HG02981 (cell line): Measurements from ENCODE around the gene PLEKHA7.
"Not testable (repeated sequence)": the region's sequence is repeated elsewhere in the genome, so short reads cannot be mapped to it uniquely, and the experiment has no call there.

ENCODE experiments used
- ATAC-seq: cut with Tn5 transposase; IDR thresholded peaks from one replicate; pipeline ENCODE4 v1.9.1; 2021; ENCODE audit warnings: mild to moderate bottlenecking, moderate library complexity; ENCODE audit not compliant: unreplicated experiment

The PLEKHA7 gene

DNA sequence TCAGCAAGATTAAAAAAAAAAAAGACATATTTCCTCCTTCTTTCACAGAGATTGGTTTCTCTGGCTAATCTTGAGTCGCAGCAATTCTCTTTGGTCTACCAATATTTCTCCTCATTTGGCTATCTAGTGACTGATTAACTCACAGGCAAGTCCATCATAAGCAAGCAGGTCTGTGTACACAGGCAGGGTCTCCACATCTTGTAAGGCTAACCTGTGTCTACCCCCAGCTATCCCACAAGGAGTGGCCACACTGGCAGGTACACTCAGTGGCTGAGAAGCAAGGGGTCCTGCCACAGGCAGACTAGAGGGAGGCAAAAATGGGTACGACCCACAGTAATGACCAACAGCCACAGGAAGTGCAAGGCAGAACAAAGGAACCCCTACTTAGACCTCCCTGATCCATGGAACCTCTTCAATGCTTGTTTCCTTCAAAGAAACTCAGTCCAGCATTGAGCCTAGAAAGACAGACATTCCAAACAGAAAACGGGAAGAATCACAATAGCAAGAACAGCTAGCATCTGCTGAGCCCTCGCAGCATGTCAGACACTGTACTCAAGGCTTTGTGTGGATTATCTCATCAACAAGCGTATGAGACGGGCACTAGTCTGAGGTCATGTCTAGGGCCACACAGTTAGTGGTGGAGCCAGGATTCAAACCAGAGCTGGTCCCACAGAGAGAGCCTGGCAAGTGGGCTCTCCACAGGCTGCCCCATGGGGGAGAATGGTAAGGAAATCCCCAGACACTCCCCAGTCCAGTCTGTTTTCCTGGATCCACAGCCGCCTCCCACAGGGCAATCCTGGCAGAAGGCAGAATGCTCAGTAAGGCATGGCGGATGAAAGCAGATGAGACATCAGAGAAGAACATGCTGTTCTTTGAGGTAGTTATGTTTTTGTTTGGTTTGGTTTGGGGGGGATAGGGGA is 34.3 kb downstream of the PLEKHA7 start:
- no peak for ATAC-seq

DNA sequence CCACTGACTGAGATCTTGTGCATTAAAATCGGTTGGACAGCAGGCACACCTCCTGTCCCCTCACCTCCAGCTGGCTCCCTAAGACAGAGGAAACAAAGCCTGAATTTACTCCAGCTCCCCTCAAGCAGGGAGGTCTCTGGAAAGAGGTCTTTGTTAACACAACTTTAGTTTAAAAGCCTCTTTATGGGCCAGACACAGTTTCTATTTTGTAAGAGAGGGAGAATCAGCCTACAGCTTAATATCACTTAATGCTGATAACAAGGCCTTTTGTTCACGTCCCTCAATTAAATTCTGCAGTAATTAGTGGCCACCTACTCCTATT is 36.3 kb downstream of the PLEKHA7 start:
- ATAC-seq = no peak

- no peak for ATAC-seq
Observed at GRCh38 chr11:16977136-16977993, 36.8 kb downstream of the PLEKHA7 start.

- no peak for ATAC-seq
Observed at GRCh38 chr11:16976379-16976778, 37.8 kb downstream of the PLEKHA7 start.

DNA sequence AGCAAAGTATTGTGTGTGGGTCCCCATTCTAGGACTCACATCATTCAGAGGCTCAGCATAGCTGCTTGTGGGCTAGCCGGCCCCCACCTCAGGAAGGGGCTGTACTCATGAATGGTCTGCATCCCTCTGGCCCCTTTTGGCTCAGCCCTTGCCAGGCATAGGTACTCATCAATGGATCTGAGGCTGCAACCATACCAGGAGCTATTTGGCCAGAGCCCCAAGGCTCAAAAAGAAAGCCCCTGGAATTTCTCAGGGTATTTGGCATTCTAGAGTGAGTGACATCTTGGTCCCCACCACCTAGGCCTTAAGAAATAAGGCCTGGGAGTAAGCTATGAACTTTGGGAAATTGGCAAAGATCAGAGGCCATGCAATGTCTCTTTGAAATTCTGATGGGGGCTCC is 38.3 kb downstream of the PLEKHA7 start:
- no peak for ATAC-seq

DNA sequence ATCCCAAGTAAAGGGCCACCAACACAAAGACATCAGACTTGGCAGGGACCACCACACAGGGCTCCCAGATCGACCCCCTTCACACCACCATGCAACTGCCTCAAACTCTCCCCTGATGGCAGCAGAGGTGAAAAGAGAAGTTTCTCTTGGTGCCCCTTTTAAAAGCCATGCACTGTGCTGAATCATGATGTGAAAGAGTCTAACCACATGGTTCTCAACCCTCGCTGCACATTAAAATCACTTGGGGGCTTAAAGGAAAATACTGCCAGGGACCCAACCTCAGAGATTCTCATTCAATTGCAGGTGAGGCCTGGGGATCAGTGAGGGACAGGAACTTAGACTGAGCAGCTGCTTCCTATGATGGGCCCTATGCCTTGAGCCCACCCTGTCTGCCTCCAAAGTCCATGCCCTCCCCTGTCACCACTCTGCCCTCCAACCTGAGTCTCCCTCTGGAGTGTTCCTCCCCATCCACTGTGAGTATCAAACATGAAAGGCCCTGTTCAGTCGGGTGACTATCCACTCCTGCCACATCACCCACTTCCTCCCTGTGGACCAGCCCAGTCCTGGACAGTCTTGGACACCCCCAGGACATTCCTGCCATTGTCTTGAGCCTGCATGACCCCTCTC is 40.8 kb downstream of the PLEKHA7 start:
- ATAC-seq = no peak

DNA sequence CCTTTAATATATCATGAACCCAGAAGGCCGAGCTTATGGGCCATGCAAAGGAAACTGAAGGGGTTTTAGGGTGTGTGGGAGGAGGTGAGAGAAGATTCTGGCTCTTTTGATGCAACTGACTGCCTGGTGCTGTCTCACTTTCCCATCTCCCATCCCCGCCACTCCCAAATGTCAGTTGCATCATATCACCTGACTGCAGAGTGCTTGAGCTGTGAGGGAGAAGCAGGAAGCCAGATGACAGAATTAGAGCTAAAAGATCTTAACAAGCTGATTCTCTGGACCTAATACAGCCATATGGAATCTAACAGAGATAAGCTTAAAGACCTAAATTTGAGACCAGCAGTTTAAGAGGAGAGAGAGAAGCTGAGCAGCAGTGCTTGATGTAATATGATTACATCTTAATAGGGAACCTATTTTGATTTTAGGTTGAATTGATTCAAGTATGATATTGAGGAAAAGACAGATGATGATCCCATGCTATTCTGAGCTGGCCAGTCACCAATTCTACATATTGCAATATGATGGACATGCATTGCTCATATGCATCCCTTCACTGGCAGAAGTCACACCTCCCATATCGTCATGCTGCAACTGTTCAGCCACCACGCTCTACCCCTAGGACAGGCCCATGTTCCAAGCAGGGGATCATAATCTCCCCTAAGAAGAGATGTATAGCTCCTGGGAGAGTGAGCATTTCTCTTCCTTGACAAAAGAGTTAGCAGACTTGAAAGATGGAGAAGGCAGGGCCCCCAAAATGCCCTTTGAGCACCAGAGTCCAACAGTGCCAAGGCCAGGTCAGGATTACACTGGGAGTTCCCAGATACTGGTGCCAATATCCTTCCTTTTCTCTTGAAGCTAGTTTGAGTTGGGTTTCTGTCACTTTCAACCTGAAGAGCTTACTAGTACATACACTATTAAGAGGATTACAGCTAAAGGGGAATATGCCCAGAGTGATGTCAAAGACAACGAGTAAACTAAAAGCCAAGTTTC is 44.9 kb downstream of the PLEKHA7 start:
- no peak for ATAC-seq

- ATAC-seq = no peak
Observed at GRCh38 chr11:16968196-16968595, 46.0 kb downstream of the PLEKHA7 start.

- ATAC-seq = no peak
Observed at GRCh38 chr11:16966930-16967671, 47.1 kb downstream of the PLEKHA7 start.

GRCh38 chr11:16964501-16964900 is 49.7 kb downstream of the PLEKHA7 start:
- no peak for ATAC-seq

- ATAC-seq = no peak
Observed at GRCh38 chr11:16963316-16963876, 50.8 kb downstream of the PLEKHA7 start.

DNA sequence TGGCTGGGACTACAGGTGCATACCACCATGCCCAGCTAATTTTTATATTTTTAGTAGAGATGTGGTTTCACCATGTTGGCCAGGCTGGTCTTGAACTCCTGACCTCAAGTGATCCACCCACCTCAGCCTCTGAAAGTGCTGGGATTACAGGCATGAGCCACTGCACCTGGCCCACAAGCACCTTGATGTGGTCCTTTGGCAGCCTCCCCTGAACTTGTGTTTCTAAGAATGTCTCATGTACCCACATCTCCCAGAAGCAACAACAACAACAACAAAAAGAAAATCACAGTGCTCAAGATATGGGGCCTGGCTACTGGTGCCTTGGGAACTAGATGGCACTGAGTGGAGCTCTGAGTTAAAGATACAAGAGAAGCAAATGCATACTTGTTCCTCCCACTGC is 51.6 kb downstream of the PLEKHA7 start:
- ATAC-seq = not testable (repeated sequence)

DNA sequence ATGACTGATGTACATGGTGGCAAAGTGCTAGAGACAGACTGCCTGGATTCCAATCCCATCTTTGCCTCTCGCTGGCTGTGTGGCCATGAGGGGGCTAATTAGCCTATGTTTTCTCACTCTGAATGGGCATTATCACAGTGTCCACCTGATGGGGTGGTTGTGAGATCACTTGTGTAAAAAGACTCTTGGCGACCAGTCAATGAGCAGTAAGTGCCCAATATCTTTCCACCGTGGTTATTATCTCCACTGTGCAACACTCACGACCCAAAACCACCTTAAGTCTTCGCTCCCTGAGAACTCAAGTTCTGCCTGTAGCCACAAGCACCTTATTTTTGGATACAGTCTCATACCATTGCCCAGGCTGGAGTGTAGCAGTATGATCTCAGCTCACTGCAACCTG is 52.1 kb downstream of the PLEKHA7 start:
- no peak for ATAC-seq

DNA sequence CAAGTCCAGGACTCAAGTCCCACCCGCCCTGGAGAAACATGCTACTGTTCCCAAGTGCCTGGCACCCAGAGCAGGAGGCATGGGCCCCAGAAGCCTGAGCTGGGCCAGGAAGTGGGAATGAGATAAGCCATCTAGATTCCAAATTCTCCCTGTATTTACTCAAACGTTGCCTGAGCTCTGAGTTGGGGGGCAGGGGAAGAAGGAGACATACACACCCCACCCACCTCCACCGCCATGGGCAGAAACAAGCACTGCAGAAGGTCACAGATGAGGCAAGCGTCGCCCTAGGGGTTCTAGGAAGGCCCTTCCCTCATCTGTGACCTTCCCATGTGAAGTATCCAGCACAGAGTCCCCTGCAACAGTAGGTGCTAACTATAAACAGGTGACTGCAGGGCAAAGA is 54.0 kb downstream of the PLEKHA7 start:
- no peak for ATAC-seq

DNA sequence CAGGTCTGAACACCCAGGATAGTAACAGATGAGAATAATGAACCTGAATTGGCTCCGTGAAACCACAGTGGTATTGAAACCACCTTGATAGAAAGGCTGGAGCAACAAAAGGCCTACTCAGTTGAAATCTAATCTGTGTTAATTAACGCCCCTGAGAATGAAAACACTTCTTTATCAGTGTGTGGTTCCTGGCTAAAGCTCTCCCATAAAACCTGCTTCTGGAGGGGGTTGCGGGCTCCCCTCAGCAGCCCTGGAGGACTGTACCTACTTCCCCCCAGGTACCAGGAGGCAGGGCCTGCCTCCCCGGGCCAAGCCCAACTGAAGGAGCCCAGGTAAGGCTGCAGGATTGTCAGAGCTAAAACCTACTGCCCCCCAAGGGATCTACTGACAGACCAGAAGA is 54.6 kb downstream of the PLEKHA7 start:
- ATAC-seq = no peak

- no peak for ATAC-seq
Observed at GRCh38 chr11:16958833-16959232, 55.4 kb downstream of the PLEKHA7 start.

DNA sequence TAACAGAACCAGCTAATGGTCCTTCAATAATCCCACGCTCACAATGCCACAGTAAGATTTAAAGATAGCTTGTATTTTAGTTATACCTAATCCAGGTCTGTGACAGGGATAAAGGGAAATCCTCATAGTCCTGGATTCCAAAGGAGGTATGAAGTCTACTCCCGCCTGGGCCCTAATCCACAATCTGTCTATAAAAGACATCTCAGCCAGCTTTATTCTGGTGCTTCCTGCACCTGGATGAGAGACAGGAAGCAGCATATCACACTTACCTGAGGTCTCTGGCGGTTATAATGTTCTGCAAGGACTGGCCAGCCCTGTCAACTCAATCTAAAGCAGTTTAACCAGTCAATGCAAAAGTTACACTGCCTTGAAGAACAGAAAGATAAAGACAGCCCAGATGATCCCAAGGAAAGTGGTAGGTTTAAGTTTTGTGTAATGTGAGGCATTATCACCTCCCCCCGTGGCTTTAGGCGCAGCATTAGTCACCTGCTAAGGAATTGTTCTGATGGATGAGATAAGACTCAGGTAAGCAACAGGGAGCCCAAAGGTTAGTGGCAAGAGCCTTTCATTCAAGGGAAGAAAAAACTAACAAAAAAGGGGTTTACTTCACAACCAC is 57.6 kb downstream of the PLEKHA7 start:
- no peak for ATAC-seq

- ATAC-seq = no peak
Observed at GRCh38 chr11:16953663-16954062, 60.6 kb downstream of the PLEKHA7 start.
